ENCODE results near the gene SLC37A1. TPM values are rescaled to one million over a fixed set of nuclear protein-coding genes. Genes with fewer than 3 reads are reported as not detected.

Gene SLC37A1
- total and polyA plus RNA-seq, 10 donors = 6.9 to 31.4 (median 23.2) TPM

- Histone ChIP-seq H3K36me3 (no peaks in the 10 kb centered on the region), H3K9me3 (no peaks in the 10 kb centered on the region), H3K4me1 (peaks cover 0 to 16% (median 8%) of the 10 kb centered on the region in 6 donors), H3K27me3 (replicated peaks in 1 of 7) (peaks cover 0 to 27% (median 0%) of the 10 kb centered on the region in 7 donors), H3K4me3 (no peak overlapping the region), H3K27ac (no peak overlapping the region)
- DNase-seq = no peak
- intact Hi-C loops (cut with DNase I; ENCODE audit: low total_unique reads) = no loop called here
- no peak for TF ChIP-seq POLR2AphosphoS5 (IDR thresholded peaks at IDR 0.05)
- TF ChIP-seq POLR2A (IDR thresholded peaks at IDR 0.05) = no peak
- no peak for TF ChIP-seq CTCF (IDR thresholded peaks at IDR 0.05 in 8 of 11, conservative IDR thresholded peaks at IDR 0.05 in 3 of 11)
- WGBS, 5 donors = 73 to 92% (median 74%) methylated on average over 1 of the region's 1 CpG
These were observed 22.3 kb upstream of the SLC37A1 start for GRCh38 chr21:42491328-42491727.

- Histone ChIP-seq H3K36me3 (no peaks in the 10 kb centered on the region), H3K27ac (no peak overlapping the region), H3K27me3 (replicated peaks in 1 of 7) (peaks cover 0 to 22% (median 0%) of the 10 kb centered on the region in 7 donors), H3K4me3 (no peak overlapping the region), H3K4me1 (peaks cover 6 to 24% (median 15%) of the 10 kb centered on the region in 6 donors), H3K9me3 (no peaks in the 10 kb centered on the region)
- intact Hi-C loops (cut with DNase I; ENCODE audit: low total_unique reads) = no loop called here
- no peak for DNase-seq
- 23 to 43% (median 30%) methylated on average over 8 of the region's 8 CpGs for WGBS, 5 donors
- TF ChIP-seq CTCF (IDR thresholded peaks at IDR 0.05 in 8 of 11, conservative IDR thresholded peaks at IDR 0.05 in 3 of 11) (no peak), POLR2A (IDR thresholded peaks at IDR 0.05) (no peak), POLR2AphosphoS5 (IDR thresholded peaks at IDR 0.05) (no peak)
These were observed 21.5 kb upstream of the SLC37A1 start for GRCh38 chr21:42492201-42492600.

GRCh38 chr21:42493109-42494060, 20.3 kb upstream of the SLC37A1 start:
- no peaks in the 10 kb centered on the region for H3K9me3 ChIP-seq
- H3K4me3 ChIP-seq = no peak overlapping the region
- H3K27ac ChIP-seq = no peak overlapping the region
- no peaks in the 10 kb centered on the region for H3K36me3 ChIP-seq
- peaks cover 7 to 25% (median 16%) of the 10 kb centered on the region in 6 donors for H3K4me1 ChIP-seq
- WGBS, 5 donors = 87 to 93% (median 92%) methylated on average over 13 of the region's 13 CpGs
- DNase-seq = no peak
- intact Hi-C loops (cut with DNase I; ENCODE audit: low total_unique reads) = no loop called here
- TF ChIP-seq POLR2AphosphoS5 (IDR thresholded peaks at IDR 0.05) (no peak), CTCF (IDR thresholded peaks at IDR 0.05 in 8 of 11, conservative IDR thresholded peaks at IDR 0.05 in 3 of 11) (no peak), POLR2A (IDR thresholded peaks at IDR 0.05) (no peak)
- H3K27me3 ChIP-seq (replicated peaks in 1 of 7) = peaks cover 0 to 17% (median 0%) of the 10 kb centered on the region in 7 donors

- intact Hi-C loops (cut with DNase I; ENCODE audit: low total_unique reads) = no loop called here
- Histone ChIP-seq H3K36me3 (no peaks in the 10 kb centered on the region), H3K9me3 (no peaks in the 10 kb centered on the region), H3K4me3 (peak overlapping the region in 1 of 8 donors; percentile 73), H3K27me3 (replicated peaks in 1 of 7) (peaks cover 0 to 9% (median 0%) of the 10 kb centered on the region in 7 donors), H3K27ac (no peak overlapping the region), H3K4me1 (peaks cover 7 to 25% (median 16%) of the 10 kb centered on the region in 6 donors)
- no peak for TF ChIP-seq POLR2AphosphoS5 (IDR thresholded peaks at IDR 0.05)
- no peak for TF ChIP-seq CTCF (IDR thresholded peaks at IDR 0.05 in 8 of 11, conservative IDR thresholded peaks at IDR 0.05 in 3 of 11)
- no peak for TF ChIP-seq POLR2A (IDR thresholded peaks at IDR 0.05)
- DNase-seq = no peak
- WGBS, 5 donors = 93 to 97% (median 95%) methylated on average over 5 of the region's 5 CpGs
These were observed 18.6 kb upstream of the SLC37A1 start for GRCh38 chr21:42495027-42495426.

All from spleen (tissue), 11 donors.